Activated CD4-positive, alpha-beta T cell treated with anti-CD3 and anti-CD28 coated beads, Interleukin-2, amount 50 U/mL, for 1 hour (primary cell): Measurements from ENCODE around the gene EHD1.
A peak's percentile ranks its signal among the peaks of the same experiment; 100 is the strongest.

ENCODE experiments used
- DNase-seq: peaks from one replicate; pipeline ENCODE4 v3.0.0-alpha.2; 2020

The EHD1 gene

GRCh38 chr11:64878494-64879243, at the start of gene EHD1:
Gene EHD1, minus strand, starts transcription at chr11:64878621. Its CDS starts 157 bp downstream, at chr11:64878464.
- peak; percentile 99 for DNase-seq

- DNase-seq: no peak
Measured at GRCh38 chr11:64926689-64927088, 48.3 kb upstream of the EHD1 start.

- no peak for DNase-seq
Measured at GRCh38 chr11:64925536-64926436, 47.4 kb upstream of the EHD1 start.

- DNase-seq: no peak
Measured at GRCh38 chr11:64924910-64925284, 46.5 kb upstream of the EHD1 start.

- DNase-seq: peak; percentile 89
Measured at GRCh38 chr11:64923944-64924909, 45.8 kb upstream of the EHD1 start, which contains the start of gene PPP2R5B. Gene PPP2R5B, plus strand, starts transcription at chr11:64924689. Its CDS starts 1,046 bp downstream, at chr11:64925735.

GRCh38 chr11:64923151-64923661, 44.8 kb upstream of the EHD1 start:
- no peak for DNase-seq

- no peak for DNase-seq
Measured at GRCh38 chr11:64921384-64921783, 43.0 kb upstream of the EHD1 start.

GRCh38 chr11:64920124-64920523, 41.7 kb upstream of the EHD1 start:
- DNase-seq: no peak

- DNase-seq: no peak
Measured at GRCh38 chr11:64919627-64920026, 41.2 kb upstream of the EHD1 start.

- DNase-seq: no peak
Measured at GRCh38 chr11:64918017-64918416, 39.6 kb upstream of the EHD1 start.

GRCh38 chr11:64917663-64917995, 39.2 kb upstream of the EHD1 start:
- no peak for DNase-seq

- DNase-seq: peak; percentile 99
Measured at GRCh38 chr11:64916775-64917662, 38.6 kb upstream of the EHD1 start, which contains the start of gene ATG2A. Gene ATG2A, minus strand, starts transcription at chr11:64917209. Its CDS starts 74 bp downstream, at chr11:64917135.

- DNase-seq: peak; percentile 20
Measured at GRCh38 chr11:64916040-64916774, 37.8 kb upstream of the EHD1 start.

GRCh38 chr11:64915376-64915887, 37.0 kb upstream of the EHD1 start:
- no peak for DNase-seq

GRCh38 chr11:64914123-64914522, 35.7 kb upstream of the EHD1 start:
- no peak for DNase-seq

- DNase-seq: no peak
Measured at GRCh38 chr11:64913171-64913727, 34.8 kb upstream of the EHD1 start.

- no peak for DNase-seq
Measured at GRCh38 chr11:64911689-64912088, 33.3 kb upstream of the EHD1 start.

GRCh38 chr11:64911142-64911541, 32.7 kb upstream of the EHD1 start:
- no peak for DNase-seq

GRCh38 chr11:64910451-64911093, 32.2 kb upstream of the EHD1 start:
- DNase-seq: no peak
